Stimulated activated naive CD8-positive, alpha-beta T cell treated with anti-CD3 and anti-CD28 coated beads, Interleukin-15, Interleukin-2, amounts not matched to agents 100 ng/mL and 50 ng/mL, for 24 hours (primary cell): ENCODE results near the gene CREM.

Experiments
- H3K27ac Mint-ChIP-seq: one replicate; pipeline ENCODE4 v1.8.0; 2021; ENCODE audit warnings: mild to moderate bottlenecking, mixed read lengths
- H3K27me3 Mint-ChIP-seq: one replicate; pipeline ENCODE4 v1.8.0; 2021; ENCODE audit warnings: mixed read lengths
- H3K36me3 Mint-ChIP-seq: one replicate; pipeline ENCODE4 v1.8.0; 2021; ENCODE audit warnings: low read depth, mixed read lengths
- H3K4me1 Mint-ChIP-seq: one replicate; pipeline ENCODE4 v1.8.0; 2021; ENCODE audit warnings: low read depth, mixed read lengths
- H3K4me3 Mint-ChIP-seq: one replicate; pipeline ENCODE4 v1.8.0; 2021; ENCODE audit warnings: mild to moderate bottlenecking, mixed read lengths
- H3K9me3 Mint-ChIP-seq: one replicate; pipeline ENCODE4 v1.8.0; 2021; ENCODE audit warnings: mixed read lengths

CREM gene

GRCh38 chr10:35234073-35234472 lies 107.4 kb downstream of the CREM start:
- Mint-ChIP-seq H3K27ac (no peak overlapping the region), H3K9me3 (no peaks in the 10 kb centered on the region), H3K4me1 (no peaks in the 10 kb centered on the region), H3K27me3 (no peaks in the 10 kb centered on the region), H3K4me3 (no peak overlapping the region), H3K36me3 (no peaks in the 10 kb centered on the region)

- Mint-ChIP-seq H3K9me3 (no peaks in the 10 kb centered on the region), H3K4me3 (no peak overlapping the region), H3K36me3 (no peaks in the 10 kb centered on the region), H3K4me1 (no peaks in the 10 kb centered on the region), H3K27ac (no peak overlapping the region), H3K27me3 (no peaks in the 10 kb centered on the region)
Measured at GRCh38 chr10:35236739-35237138, 110.1 kb downstream of the CREM start.

GRCh38 chr10:35237766-35238512 lies 111.3 kb downstream of the CREM start:
- Mint-ChIP-seq H3K9me3 (no peaks in the 10 kb centered on the region), H3K27ac (no peak overlapping the region), H3K36me3 (no peaks in the 10 kb centered on the region), H3K4me3 (no peak overlapping the region), H3K4me1 (no peaks in the 10 kb centered on the region), H3K27me3 (no peaks in the 10 kb centered on the region)

- H3K36me3 Mint-ChIP-seq, result no peaks in the 10 kb centered on the region
- H3K9me3 Mint-ChIP-seq, result no peaks in the 10 kb centered on the region
- H3K4me3 Mint-ChIP-seq, result no peak overlapping the region
- no peak overlapping the region for H3K27ac Mint-ChIP-seq
- H3K27me3 Mint-ChIP-seq, result peaks cover 8% of the 10 kb centered on the region
- no peaks in the 10 kb centered on the region for H3K4me1 Mint-ChIP-seq
Measured at GRCh38 chr10:35244549-35244948, 117.9 kb downstream of the CREM start.

- Mint-ChIP-seq H3K4me1 (no peaks in the 10 kb centered on the region), H3K4me3 (no peak overlapping the region), H3K9me3 (no peaks in the 10 kb centered on the region), H3K27ac (no peak overlapping the region), H3K27me3 (peaks cover 8% of the 10 kb centered on the region), H3K36me3 (no peaks in the 10 kb centered on the region)
Measured at GRCh38 chr10:35246770-35247343, 120.2 kb downstream of the CREM start.

- no peaks in the 10 kb centered on the region for H3K36me3 Mint-ChIP-seq
- H3K4me3 Mint-ChIP-seq, result no peak overlapping the region
- H3K4me1 Mint-ChIP-seq, result no peaks in the 10 kb centered on the region
- no peaks in the 10 kb centered on the region for H3K27me3 Mint-ChIP-seq
- no peak overlapping the region for H3K27ac Mint-ChIP-seq
- peaks cover 4% of the 10 kb centered on the region for H3K9me3 Mint-ChIP-seq
Measured at GRCh38 chr10:35251373-35252100, 124.9 kb downstream of the CREM start.

- no peak overlapping the region for H3K27ac Mint-ChIP-seq
- H3K36me3 Mint-ChIP-seq, result no peaks in the 10 kb centered on the region
- no peak overlapping the region for H3K4me3 Mint-ChIP-seq
- no peaks in the 10 kb centered on the region for H3K27me3 Mint-ChIP-seq
- peaks cover 14% of the 10 kb centered on the region for H3K9me3 Mint-ChIP-seq
- peaks cover 4% of the 10 kb centered on the region for H3K4me1 Mint-ChIP-seq
Measured at GRCh38 chr10:35257057-35257983, 130.7 kb downstream of the CREM start.

GRCh38 chr10:35259769-35260397 lies 133.2 kb downstream of the CREM start:
- Mint-ChIP-seq H3K27ac (peak overlapping the region; percentile 28), H3K4me3 (no peak overlapping the region), H3K27me3 (no peaks in the 10 kb centered on the region), H3K4me1 (peaks cover 4% of the 10 kb centered on the region), H3K36me3 (no peaks in the 10 kb centered on the region), H3K9me3 (peaks cover 14% of the 10 kb centered on the region)

- Mint-ChIP-seq H3K27me3 (no peaks in the 10 kb centered on the region), H3K4me1 (peaks cover 4% of the 10 kb centered on the region), H3K4me3 (no peak overlapping the region), H3K27ac (no peak overlapping the region), H3K36me3 (no peaks in the 10 kb centered on the region), H3K9me3 (peaks cover 6% of the 10 kb centered on the region)
Measured at GRCh38 chr10:35262436-35262835, 135.8 kb downstream of the CREM start.
